ENCODE results near the gene ISOC1.

ISOC1 gene

DNA sequence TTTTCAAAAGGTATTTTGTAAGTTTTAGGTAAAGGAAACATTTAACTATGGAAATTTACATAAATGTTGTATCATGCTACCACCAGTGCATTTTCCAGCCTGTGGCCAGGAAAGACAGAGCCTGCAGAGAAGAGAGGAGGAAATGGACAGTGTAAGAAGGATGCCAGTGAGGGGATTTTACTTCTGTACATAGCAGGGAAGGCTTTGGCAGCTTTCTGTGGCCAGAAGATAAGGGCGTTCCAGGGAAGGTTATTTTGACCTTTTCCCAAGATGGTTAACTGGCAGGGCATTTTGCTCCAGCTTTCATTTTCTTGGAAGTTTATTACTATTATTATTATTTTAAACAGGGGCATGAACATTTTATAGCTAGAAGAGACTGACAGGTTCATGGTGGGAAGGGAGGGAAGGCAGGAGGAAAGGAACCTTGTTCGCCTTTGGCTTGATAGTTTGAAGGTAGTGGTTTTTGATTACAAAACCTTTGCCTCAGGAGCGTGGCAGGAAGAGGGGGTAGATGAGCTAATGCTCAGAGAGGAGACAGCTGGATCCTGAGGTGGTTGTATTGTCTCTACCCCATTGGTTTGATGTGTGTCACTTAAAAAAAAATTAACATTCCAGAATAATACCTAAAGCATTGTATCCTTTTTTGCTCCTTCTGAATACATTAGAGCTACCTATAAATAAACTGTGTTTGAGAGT lies 4.1 kb downstream of the ISOC1 start:
- TF ChIP-seq, protein P1, sequence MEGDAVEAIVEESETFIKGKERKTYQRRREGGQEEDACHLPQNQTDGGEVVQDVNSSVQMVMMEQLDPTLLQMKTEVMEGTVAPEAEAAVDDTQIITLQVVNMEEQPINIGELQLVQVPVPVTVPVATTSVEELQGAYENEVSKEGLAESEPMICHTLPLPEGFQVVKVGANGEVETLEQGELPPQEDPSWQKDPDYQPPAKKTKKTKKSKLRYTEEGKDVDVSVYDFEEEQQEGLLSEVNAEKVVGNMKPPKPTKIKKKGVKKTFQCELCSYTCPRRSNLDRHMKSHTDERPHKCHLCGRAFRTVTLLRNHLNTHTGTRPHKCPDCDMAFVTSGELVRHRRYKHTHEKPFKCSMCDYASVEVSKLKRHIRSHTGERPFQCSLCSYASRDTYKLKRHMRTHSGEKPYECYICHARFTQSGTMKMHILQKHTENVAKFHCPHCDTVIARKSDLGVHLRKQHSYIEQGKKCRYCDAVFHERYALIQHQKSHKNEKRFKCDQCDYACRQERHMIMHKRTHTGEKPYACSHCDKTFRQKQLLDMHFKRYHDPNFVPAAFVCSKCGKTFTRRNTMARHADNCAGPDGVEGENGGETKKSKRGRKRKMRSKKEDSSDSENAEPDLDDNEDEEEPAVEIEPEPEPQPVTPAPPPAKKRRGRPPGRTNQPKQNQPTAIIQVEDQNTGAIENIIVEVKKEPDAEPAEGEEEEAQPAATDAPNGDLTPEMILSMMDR (conservative IDR thresholded peaks at IDR 0.05; ENCODE audit: low read depth): no peak
- CTCF ChIA-PET: no interaction called here
- no peak for DNase-seq (ENCODE audit: low spot score)
- no peak overlapping the region for H3K27ac ChIP-seq
- POLR2A ChIA-PET (ENCODE audit: low non-redundant PET): no interaction called here

DNA sequence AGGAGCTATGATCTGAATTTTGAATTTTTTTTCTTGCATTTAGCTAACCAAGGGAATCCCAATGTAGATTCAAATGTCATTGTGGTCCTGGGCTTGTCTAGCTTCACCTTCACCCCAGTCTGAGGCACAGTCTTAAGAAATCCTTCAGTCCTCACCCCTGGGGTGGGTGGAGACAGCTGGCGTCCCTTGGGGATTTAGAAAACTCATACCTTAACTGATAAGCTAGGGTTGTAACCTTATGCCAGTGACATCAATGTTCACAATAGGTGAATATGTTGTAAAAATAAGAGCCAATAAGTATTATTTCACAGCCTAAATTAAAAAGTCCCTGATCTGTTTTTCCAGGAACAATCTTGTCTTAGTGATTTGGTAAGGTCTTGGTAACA lies 4.6 kb downstream of the ISOC1 start:
- TF ChIP-seq, protein P1 (conservative IDR thresholded peaks at IDR 0.05; ENCODE audit: low read depth): no peak
- H3K27ac ChIP-seq: no peak overlapping the region
- ChIA-PET CTCF (no interaction called here), POLR2A (ENCODE audit: low non-redundant PET) (no interaction called here)
- no peak for DNase-seq (ENCODE audit: low spot score)

DNA sequence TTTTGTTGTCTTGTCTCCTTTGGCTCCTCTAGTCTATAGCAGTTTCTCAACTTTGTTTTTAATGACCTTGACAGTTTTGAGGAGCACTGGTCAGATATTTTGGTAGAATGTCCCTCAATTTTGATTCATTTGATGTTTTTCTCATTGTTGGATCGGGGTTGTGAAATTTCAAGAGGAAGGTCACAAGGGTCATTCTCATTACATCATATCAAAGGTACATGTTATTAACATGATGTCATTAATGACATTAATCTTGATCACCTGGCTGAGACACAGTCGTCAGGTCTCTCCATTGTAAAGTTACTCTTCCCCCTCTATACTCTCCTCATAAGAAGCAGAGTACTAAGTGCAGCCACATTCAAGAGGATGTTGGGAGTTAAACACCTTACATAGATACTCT lies 7.2 kb downstream of the ISOC1 start:
- CTCF ChIA-PET: no interaction called here
- DNase-seq (ENCODE audit: low spot score): no peak
- H3K27ac ChIP-seq: no peak overlapping the region
- POLR2A ChIA-PET (ENCODE audit: low non-redundant PET): no interaction called here
- TF ChIP-seq, protein P1 (conservative IDR thresholded peaks at IDR 0.05; ENCODE audit: low read depth): no peak

DNA sequence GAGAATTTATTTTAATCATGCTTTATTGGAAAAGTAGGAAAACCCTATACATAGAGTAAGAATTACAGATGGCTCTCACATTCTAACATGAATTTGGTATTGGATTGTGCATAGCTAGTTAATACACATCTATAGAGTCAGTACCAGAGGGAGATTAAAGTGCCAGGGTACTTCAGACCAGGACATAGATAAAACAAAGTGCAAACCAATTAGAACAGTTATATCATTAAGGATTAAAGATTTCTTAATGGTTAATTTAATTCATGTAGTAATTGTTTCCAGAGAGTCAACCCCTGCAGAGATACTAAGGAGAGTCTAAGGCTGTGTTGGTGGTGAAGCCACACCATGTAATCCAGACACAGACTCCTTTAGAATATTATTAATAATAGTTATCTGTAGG lies 8.8 kb downstream of the ISOC1 start:
- DNase-seq (ENCODE audit: low spot score): no peak
- TF ChIP-seq, protein P1 (conservative IDR thresholded peaks at IDR 0.05; ENCODE audit: low read depth): no peak
- H3K27ac ChIP-seq: no peak overlapping the region
- POLR2A ChIA-PET (ENCODE audit: low non-redundant PET): no interaction called here
- CTCF ChIA-PET: no interaction called here

DNA sequence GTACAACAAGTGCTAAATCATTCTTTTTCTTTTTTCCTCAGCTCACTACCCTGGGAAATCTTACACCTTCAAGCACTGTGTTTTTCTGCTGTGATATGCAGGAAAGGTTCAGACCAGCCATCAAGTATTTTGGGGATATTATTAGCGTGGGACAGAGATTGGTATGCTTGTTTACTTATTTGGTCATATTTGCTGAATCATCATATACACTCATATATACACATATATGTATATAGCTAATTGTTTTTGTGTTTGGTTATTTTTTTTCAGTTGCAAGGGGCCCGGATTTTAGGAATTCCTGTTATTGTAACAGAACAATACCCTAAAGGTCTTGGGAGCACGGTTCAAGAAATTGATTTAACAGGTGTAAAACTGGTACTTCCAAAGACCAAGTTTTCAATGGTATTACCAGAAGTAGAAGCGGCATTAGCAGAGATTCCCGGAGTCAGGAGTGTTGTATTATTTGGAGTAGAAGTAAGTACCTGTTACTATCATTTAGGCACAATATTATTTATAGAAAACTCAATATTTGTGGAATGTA lies 10.4 kb downstream of the ISOC1 start:
- H3K27ac ChIP-seq: no peak overlapping the region
- CTCF ChIA-PET: interaction anchor here (0.6 to 1.1 kb wide), 4 partner anchors 9 to 1893 kb away, joined by 3 to 8 read pairs (median 6); partner anchors contain the start of gene ISOC1
- POLR2A ChIA-PET (ENCODE audit: low non-redundant PET): no interaction called here
- DNase-seq (ENCODE audit: low spot score): no peak
- TF ChIP-seq, protein P1 (conservative IDR thresholded peaks at IDR 0.05; ENCODE audit: low read depth): no peak

DNA sequence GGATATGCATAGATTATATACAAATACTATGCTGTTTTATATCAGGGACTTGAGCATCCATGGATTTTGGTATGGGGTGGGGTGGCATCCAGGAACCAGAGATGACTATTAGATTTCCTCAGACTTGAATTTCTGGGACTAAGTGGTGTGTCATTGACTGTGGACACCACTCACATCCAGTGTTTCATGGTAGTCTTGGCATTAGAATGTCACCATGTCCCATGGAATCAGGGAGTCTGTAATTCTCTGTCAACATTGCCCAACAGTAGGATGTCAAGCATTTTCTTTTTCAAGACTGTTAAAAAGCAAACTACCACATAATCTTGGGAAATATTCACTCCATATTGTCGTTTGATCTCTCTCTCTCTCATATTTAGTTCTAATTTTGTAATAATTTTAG lies 13.1 kb downstream of the ISOC1 start:
- POLR2A ChIA-PET (ENCODE audit: low non-redundant PET): interaction anchor here (0.6 kb wide), 1 partner anchor 1080 kb away, joined by 3 read pairs; no protein-coding TSS in a partner anchor
- CTCF ChIA-PET: no interaction called here
- no peak overlapping the region for H3K27ac ChIP-seq
- DNase-seq (ENCODE audit: low spot score): no peak
- TF ChIP-seq, protein P1 (conservative IDR thresholded peaks at IDR 0.05; ENCODE audit: low read depth): no peak
